HG03159 (cell line): Measurements from ENCODE around the gene MED17.
A peak's percentile ranks its signal among the peaks of the same experiment; 100 is the strongest.
"Not testable (repeated sequence)": the region's sequence is repeated elsewhere in the genome, so short reads cannot be mapped to it uniquely, and the experiment has no call there.

Experiments used
- ATAC-seq: cut with Tn5 transposase; IDR thresholded peaks from one replicate; pipeline ENCODE4 v1.9.1; 2021; ENCODE audit warnings: mild to moderate bottlenecking, moderate library complexity; ENCODE audit not compliant: unreplicated experiment

Gene MED17

GRCh38 chr11:93757924-93758865, 25.9 kb upstream of the MED17 start:
- no peak for ATAC-seq

GRCh38 chr11:93759123-93759522, 25.0 kb upstream of the MED17 start:
- not testable (repeated sequence) for ATAC-seq

GRCh38 chr11:93761910-93762309, 22.2 kb upstream of the MED17 start:
- ATAC-seq, result no peak

- ATAC-seq, result no peak
Observed at GRCh38 chr11:93765551-93765950, 18.5 kb upstream of the MED17 start.

GRCh38 chr11:93766504-93766903, 17.6 kb upstream of the MED17 start:
- ATAC-seq, result no peak

GRCh38 chr11:93767018-93767417, 17.1 kb upstream of the MED17 start:
- ATAC-seq, result no peak

GRCh38 chr11:93770160-93770559, 13.9 kb upstream of the MED17 start:
- no peak for ATAC-seq

GRCh38 chr11:93772123-93772522, 12.0 kb upstream of the MED17 start:
- no peak for ATAC-seq

GRCh38 chr11:93773045-93773477, 11.0 kb upstream of the MED17 start:
- ATAC-seq, result no peak

- ATAC-seq, result no peak
Observed at GRCh38 chr11:93773601-93774200, 10.4 kb upstream of the MED17 start.

- not testable (repeated sequence) for ATAC-seq
Observed at GRCh38 chr11:93774560-93774959, 9.5 kb upstream of the MED17 start.

- ATAC-seq, result no peak
Observed at GRCh38 chr11:93775289-93775688, 8.8 kb upstream of the MED17 start.

- no peak for ATAC-seq
Observed at GRCh38 chr11:93783362-93783761, 720 bp upstream of the MED17 start.

GRCh38 chr11:93783765-93784144, 327 bp upstream of the MED17 start:
- peak; percentile 41 for ATAC-seq

- peak; percentile 33 for ATAC-seq
Observed at GRCh38 chr11:93784935-93785360, 866 bp downstream of the MED17 start.

GRCh38 chr11:93791493-93791892, 7.4 kb downstream of the MED17 start:
- ATAC-seq, result no peak

GRCh38 chr11:93796441-93797231, 12.6 kb downstream of the MED17 start:
- no peak for ATAC-seq

- ATAC-seq, result no peak
Observed at GRCh38 chr11:93801366-93801765, 17.3 kb downstream of the MED17 start.

- no peak for ATAC-seq
Observed at GRCh38 chr11:93804879-93805278, 20.8 kb downstream of the MED17 start.

GRCh38 chr11:93807980-93808379, 23.9 kb downstream of the MED17 start:
- ATAC-seq, result no peak

GRCh38 chr11:93813974-93814373, 29.9 kb downstream of the MED17 start:
- no peak for ATAC-seq
